CD4-positive, alpha-beta T cell treated with Interleukin-2 at 100 ng/mL for 4 hours (primary cell): ENCODE results near the gene CDS1.
"Not testable (repeated sequence)": the region's sequence is repeated elsewhere in the genome, so short reads cannot be mapped to it uniquely, and the experiment has no call there.

ENCODE experiments used
- DNase-seq: peaks from one replicate; pipeline ENCODE4 v3.0.0-alpha.2; 2020; ENCODE audit warnings: low spot score

CDS1 gene

GRCh38 chr4:84611531-84611930 lies 28.6 kb downstream of the CDS1 start:
- no peak for DNase-seq

- no peak for DNase-seq
These were observed 32.0 kb downstream of the CDS1 start for GRCh38 chr4:84614891-84615290.

GRCh38 chr4:84615355-84615754 lies 32.4 kb downstream of the CDS1 start:
- no peak for DNase-seq

GRCh38 chr4:84622959-84623358 lies 40.0 kb downstream of the CDS1 start:
- no peak for DNase-seq

- DNase-seq, result no peak
These were observed 40.7 kb downstream of the CDS1 start for GRCh38 chr4:84623661-84624060.

GRCh38 chr4:84626673-84627072 lies 43.7 kb downstream of the CDS1 start:
- no peak for DNase-seq

GRCh38 chr4:84631573-84631972 lies 48.6 kb downstream of the CDS1 start:
- DNase-seq, result no peak

GRCh38 chr4:84632092-84632491 lies 49.2 kb downstream of the CDS1 start:
- DNase-seq, result no peak

- DNase-seq, result no peak
These were observed 52.0 kb downstream of the CDS1 start for GRCh38 chr4:84634961-84635360.

GRCh38 chr4:84638092-84638491 lies 55.2 kb downstream of the CDS1 start:
- no peak for DNase-seq

- no peak for DNase-seq
These were observed 56.2 kb downstream of the CDS1 start for GRCh38 chr4:84639145-84639544.

GRCh38 chr4:84644087-84644486 lies 61.2 kb downstream of the CDS1 start:
- DNase-seq, result no peak

GRCh38 chr4:84647312-84647884 lies 64.5 kb downstream of the CDS1 start:
- no peak for DNase-seq

- DNase-seq, result no peak
These were observed 65.3 kb downstream of the CDS1 start for GRCh38 chr4:84648178-84648577.

- DNase-seq, result no peak
These were observed 66.1 kb downstream of the CDS1 start for GRCh38 chr4:84648863-84649647.

- DNase-seq, result no peak
These were observed 68.6 kb downstream of the CDS1 start for GRCh38 chr4:84651499-84651898.

GRCh38 chr4:84652478-84652877 lies 69.6 kb downstream of the CDS1 start:
- no peak for DNase-seq

GRCh38 chr4:84660606-84661005 lies 77.7 kb downstream of the CDS1 start:
- no peak for DNase-seq

- DNase-seq, result no peak
These were observed 78.4 kb downstream of the CDS1 start for GRCh38 chr4:84661191-84661939.

- not testable (repeated sequence) for DNase-seq
These were observed 81.8 kb downstream of the CDS1 start for GRCh38 chr4:84664767-84665166.

- no peak for DNase-seq
These were observed 83.5 kb downstream of the CDS1 start for GRCh38 chr4:84666439-84666838.

- DNase-seq, result no peak
These were observed 86.3 kb downstream of the CDS1 start for GRCh38 chr4:84669201-84669600.

- no peak for DNase-seq
These were observed 89.2 kb downstream of the CDS1 start for GRCh38 chr4:84672177-84672576.
